GM12873 (cell line): Measurements from ENCODE around the gene BMP7.

Source experiments
- TF ChIP-seq, protein P1 (sequence below): IDR thresholded peaks from 2 replicates; pipeline ENCODE4 v1.5.1; 2012; ENCODE audit warnings: low read depth, mild to moderate bottlenecking, moderate library complexity, low read length, control low read depth; ENCODE audit not compliant: insufficient read depth; ENCODE audit errors: missing control alignments

BMP7 gene

GRCh38 chr20:57159945-57160610 is 106.4 kb downstream of the BMP7 start:
- TF ChIP-seq, protein P1, sequence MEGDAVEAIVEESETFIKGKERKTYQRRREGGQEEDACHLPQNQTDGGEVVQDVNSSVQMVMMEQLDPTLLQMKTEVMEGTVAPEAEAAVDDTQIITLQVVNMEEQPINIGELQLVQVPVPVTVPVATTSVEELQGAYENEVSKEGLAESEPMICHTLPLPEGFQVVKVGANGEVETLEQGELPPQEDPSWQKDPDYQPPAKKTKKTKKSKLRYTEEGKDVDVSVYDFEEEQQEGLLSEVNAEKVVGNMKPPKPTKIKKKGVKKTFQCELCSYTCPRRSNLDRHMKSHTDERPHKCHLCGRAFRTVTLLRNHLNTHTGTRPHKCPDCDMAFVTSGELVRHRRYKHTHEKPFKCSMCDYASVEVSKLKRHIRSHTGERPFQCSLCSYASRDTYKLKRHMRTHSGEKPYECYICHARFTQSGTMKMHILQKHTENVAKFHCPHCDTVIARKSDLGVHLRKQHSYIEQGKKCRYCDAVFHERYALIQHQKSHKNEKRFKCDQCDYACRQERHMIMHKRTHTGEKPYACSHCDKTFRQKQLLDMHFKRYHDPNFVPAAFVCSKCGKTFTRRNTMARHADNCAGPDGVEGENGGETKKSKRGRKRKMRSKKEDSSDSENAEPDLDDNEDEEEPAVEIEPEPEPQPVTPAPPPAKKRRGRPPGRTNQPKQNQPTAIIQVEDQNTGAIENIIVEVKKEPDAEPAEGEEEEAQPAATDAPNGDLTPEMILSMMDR = no peak

DNA sequence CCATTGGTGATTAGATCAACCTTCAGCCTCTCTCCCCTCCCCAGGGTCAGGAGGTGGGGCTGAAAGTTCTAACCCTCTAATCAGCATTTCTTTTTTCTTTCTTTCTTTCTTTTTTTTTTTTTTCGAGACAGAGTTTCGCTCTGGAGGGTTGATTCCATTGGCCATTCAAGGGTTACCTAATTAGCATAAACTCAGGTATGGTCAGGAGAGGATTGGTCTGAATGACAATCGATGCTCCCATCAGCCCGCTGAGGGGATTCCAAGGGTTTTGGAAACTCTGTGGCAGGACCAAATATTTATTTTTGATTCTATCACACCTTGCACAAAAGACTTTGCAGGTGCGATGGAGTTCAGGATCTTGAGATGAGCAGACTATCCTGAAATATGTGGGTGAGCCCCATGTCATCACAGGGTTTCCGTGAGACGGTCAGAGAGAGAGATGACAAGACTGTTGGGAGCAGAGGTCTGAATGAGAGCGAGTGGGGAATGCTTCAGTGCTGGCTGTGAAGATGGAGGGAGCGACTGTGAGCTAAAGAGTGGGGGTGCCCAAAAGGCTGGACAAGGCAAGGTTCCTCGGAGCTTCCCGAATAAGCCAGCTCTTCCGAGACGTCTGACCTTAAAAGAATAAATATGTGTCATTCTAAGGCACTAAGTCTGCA is 107.1 kb downstream of the BMP7 start:
- TF ChIP-seq, protein P1 = no peak

- TF ChIP-seq, protein P1 = no peak
Measured at GRCh38 chr20:57158474-57158873, 108.0 kb downstream of the BMP7 start.

GRCh38 chr20:57157106-57157691 is 109.2 kb downstream of the BMP7 start:
- TF ChIP-seq, protein P1 = no peak

DNA sequence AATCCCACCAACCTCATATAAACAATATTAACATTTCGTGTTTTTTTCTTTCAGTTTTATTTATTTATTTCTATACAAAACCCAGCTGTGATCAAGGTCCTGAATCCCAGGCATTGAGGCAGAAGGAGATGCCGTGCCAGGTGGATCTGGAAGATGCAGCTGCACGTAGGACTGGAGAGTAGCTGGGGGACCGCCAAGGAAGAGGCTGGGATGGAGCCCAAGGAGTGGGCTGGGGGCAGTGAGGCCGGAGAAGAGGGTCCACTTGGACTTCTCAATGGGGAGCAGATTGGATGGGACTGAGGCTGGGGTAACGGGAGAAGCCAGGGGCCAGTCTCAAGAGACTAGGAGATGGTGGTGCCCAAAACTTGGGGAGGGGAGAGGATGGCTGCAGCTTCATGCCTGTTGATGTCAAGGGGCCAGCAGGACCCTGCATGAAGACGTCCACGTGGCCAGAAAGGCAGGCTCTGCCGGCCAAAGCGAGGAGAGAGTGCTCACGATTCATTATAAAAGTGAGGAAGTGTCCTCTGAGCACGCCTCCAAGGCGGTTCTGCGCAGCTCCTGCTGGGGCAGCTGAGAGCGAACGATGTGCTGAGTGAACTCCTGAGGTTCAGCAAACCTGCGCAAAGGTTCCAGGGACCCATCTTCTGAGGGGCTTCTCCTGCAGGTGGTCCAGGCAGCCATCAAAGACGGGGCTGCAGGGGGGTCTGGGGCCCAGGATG is 110.3 kb downstream of the BMP7 start:
- TF ChIP-seq, protein P1 = no peak

GRCh38 chr20:57155415-57155814 is 111.0 kb downstream of the BMP7 start:
- TF ChIP-seq, protein P1 = no peak

GRCh38 chr20:57153238-57153905 is 113.1 kb downstream of the BMP7 start:
- TF ChIP-seq, protein P1 = no peak
